ENCODE measurements around the gene GNB3. TPM values are rescaled to one million over a fixed set of nuclear protein-coding genes. Genes with fewer than 3 reads are reported as not detected.

GNB3 gene
- total RNA-seq, 1 donor from 2014 or later = 5.6 TPM

DNA sequence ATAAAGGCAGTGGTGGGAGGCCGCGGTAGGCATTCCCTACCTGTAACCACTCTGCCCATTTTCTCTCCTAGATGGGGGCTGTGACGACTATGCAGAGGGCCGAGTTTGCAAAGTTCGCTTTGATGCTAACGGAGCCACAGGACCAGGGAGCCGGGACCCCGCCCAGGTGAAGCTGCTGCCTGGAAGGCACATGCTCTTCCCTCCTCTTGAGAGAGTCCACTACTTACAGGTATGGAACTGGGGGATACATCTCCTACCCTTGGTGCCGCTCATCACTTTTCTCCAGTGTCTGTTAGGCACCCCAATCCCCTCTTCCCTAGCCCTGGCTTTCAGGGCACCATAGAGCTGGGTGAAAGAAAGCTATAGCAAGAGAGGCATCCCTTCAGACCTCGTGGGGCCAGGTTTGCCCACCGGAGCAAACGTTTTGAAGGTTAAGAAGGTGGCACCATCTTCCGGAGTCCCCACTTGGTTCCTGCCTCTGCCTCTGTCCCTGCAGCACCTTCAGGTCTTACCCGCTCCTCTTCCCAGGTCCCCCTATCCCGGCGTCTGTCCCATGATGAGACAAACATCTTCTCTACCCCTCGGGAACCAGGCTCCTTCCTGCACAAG lies 14.5 kb upstream of the GNB3 start:
- TF ChIP-seq, protein P1, sequence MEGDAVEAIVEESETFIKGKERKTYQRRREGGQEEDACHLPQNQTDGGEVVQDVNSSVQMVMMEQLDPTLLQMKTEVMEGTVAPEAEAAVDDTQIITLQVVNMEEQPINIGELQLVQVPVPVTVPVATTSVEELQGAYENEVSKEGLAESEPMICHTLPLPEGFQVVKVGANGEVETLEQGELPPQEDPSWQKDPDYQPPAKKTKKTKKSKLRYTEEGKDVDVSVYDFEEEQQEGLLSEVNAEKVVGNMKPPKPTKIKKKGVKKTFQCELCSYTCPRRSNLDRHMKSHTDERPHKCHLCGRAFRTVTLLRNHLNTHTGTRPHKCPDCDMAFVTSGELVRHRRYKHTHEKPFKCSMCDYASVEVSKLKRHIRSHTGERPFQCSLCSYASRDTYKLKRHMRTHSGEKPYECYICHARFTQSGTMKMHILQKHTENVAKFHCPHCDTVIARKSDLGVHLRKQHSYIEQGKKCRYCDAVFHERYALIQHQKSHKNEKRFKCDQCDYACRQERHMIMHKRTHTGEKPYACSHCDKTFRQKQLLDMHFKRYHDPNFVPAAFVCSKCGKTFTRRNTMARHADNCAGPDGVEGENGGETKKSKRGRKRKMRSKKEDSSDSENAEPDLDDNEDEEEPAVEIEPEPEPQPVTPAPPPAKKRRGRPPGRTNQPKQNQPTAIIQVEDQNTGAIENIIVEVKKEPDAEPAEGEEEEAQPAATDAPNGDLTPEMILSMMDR (IDR thresholded peaks at IDR 0.05; ENCODE audit: unreplicated experiment) = no peak
- Mint-ChIP-seq H3K9me3 (ENCODE audit: low read depth) (no peaks in the 10 kb centered on the region), H3K27ac (no peak overlapping the region), H3K4me3 (ENCODE audit: low read depth) (no peak overlapping the region), H3K36me3 (ENCODE audit: insufficient read depth) (no peaks in the 10 kb centered on the region), H3K27me3 (peaks cover 54% of the 10 kb centered on the region), H3K4me1 (ENCODE audit: low read depth) (peaks cover 10% of the 10 kb centered on the region)
- no peak for DNase-seq (ENCODE audit: low spot score, unreplicated experiment)

DNA sequence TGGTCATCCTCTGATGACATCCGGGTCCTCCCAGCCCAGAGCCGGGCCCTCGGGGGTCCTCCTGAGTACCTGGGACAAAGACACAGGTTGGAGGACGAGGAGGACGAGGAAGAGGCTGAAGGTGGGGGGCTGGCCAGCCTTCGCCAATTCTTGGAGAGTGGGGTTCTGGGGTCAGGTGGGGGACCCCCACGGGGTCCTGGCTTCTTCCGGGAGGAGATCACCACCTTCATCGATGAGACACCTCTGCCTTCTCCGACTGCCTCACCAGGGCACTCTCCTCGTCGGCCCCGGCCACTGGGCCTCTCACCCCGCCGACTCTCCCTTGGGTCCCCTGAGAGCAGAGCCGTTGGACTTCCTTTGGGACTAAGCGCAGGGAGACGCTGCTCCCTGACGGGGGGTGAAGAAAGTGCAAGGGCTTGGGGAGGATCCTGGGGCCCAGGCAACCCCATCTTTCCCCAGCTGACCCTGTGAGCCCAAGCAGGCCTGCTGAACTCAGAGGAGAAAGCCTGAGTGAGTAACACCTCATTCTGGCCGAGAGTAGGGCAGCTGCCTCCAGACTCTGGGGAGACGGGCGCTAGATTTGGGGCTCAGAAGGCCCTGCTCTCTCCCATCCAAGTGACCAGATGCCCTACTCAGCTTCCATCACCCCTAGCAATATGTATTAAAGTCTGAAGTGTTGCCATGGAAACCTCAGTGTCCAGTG lies 13.8 kb upstream of the GNB3 start:
- TF ChIP-seq, protein P1 (IDR thresholded peaks at IDR 0.05; ENCODE audit: unreplicated experiment) = no peak
- Mint-ChIP-seq H3K4me1 (ENCODE audit: low read depth) (peaks cover 8% of the 10 kb centered on the region), H3K9me3 (ENCODE audit: low read depth) (no peaks in the 10 kb centered on the region), H3K36me3 (ENCODE audit: insufficient read depth) (peaks cover 1% of the 10 kb centered on the region), H3K27me3 (peaks cover 53% of the 10 kb centered on the region), H3K4me3 (ENCODE audit: low read depth) (peak overlapping the region; percentile 71), H3K27ac (peak overlapping the region; percentile 17)
- no peak for DNase-seq (ENCODE audit: low spot score, unreplicated experiment)

DNA sequence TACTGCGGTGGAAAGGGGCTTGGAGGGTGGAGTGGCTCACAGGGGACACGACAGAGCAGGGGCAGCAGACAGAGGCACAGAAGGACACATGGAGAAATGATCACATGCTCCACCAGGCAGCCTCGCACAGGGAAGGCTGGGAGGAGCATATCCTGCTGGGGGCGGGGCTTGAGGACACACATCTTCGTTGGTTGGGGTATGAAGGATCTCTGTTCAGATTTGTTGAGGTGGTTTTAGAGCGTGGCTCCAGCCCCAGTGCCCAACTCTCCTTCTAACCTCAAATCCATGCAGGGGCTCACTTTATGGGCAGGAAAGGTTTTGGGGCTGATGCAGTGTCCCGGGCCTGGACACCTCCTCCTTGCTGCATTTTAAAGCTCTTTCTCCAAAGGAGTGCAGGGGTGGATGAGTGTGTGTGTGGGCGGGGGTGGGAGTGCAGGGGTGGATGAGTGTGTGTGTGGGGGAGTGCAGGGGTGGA lies 13.3 kb upstream of the GNB3 start:
- peaks cover 6% of the 10 kb centered on the region for H3K4me1 Mint-ChIP-seq (ENCODE audit: low read depth)
- no peak for DNase-seq (ENCODE audit: low spot score, unreplicated experiment)
- H3K27me3 Mint-ChIP-seq = peaks cover 47% of the 10 kb centered on the region
- peak overlapping the region; percentile 17 for H3K27ac Mint-ChIP-seq
- TF ChIP-seq, protein P1 (IDR thresholded peaks at IDR 0.05; ENCODE audit: unreplicated experiment) = no peak
- H3K9me3 Mint-ChIP-seq (ENCODE audit: low read depth) = no peaks in the 10 kb centered on the region
- H3K36me3 Mint-ChIP-seq (ENCODE audit: insufficient read depth) = peaks cover 1% of the 10 kb centered on the region
- H3K4me3 Mint-ChIP-seq (ENCODE audit: low read depth) = peak overlapping the region; percentile 71

- TF ChIP-seq, protein P1 (IDR thresholded peaks at IDR 0.05; ENCODE audit: unreplicated experiment) = peak; percentile 22
- DNase-seq (ENCODE audit: low spot score, unreplicated experiment) = no peak
- peaks cover 40% of the 10 kb centered on the region for H3K27me3 Mint-ChIP-seq
- peaks cover 6% of the 10 kb centered on the region for H3K4me1 Mint-ChIP-seq (ENCODE audit: low read depth)
- H3K4me3 Mint-ChIP-seq (ENCODE audit: low read depth) = peak within 1 kb of the TSS; percentile 87
- H3K36me3 Mint-ChIP-seq (ENCODE audit: insufficient read depth) = peaks cover 1% of the 10 kb centered on the region
- H3K9me3 Mint-ChIP-seq (ENCODE audit: low read depth) = no peaks in the 10 kb centered on the region
- H3K27ac Mint-ChIP-seq = peak within 1 kb of the TSS; percentile 89
Observed at GRCh38 chr12:6827982-6828780, 12.5 kb upstream of the GNB3 start, which contains the start of gene P3H3. P3H3 (plus strand) TSS chr12:6828407; CDS start chr12:6828441, 34 bp downstream.
